Brain pericyte (primary cell): ENCODE data around the gene DSTYK.
"Not testable (repeated sequence)": the region's sequence is repeated elsewhere in the genome, so short reads cannot be mapped to it uniquely, and the experiment has no call there.

Source experiments
- DNase-seq: peaks from one replicate; pipeline ENCODE4 v3.0.0-alpha.2; 2012; ENCODE audit warnings: low read depth, low spot score

The DSTYK gene

GRCh38 chr1:205171369-205171768 is 40.1 kb downstream of the DSTYK start:
- no peak for DNase-seq

DNA sequence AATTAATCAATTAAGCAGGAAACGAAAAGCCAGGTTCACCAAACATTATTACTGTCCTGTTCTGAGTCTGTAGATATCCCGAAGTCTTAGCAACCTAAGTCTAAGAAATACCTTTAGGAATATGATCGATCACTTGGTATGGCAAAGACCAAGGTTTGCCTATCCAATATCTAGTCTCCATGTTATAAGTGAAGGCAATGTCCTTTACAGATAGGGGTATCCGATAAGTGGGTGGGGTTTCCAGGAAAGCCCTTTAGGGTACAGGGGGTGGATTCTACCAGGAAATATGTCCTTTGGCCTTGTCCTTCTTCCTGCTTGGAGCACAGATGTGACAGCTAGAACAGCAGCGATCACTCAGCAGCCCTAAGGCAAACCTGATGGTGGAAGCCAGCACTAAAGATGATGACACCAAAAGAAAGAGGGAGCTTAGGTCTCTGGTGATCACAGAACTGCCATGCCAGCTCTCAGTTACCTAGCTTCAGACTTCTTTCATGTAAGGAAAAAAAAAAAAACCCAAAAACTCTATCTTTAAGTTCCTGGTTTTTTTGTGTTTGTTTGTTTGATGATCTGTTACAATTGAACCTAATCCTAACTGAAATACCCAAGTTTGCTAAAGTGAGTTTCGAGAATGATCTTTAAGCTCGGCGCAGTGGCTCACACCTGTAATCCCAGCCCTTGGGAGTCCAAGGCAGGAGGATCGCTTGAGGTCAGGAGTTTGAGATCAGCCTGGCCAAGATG is 40.8 kb downstream of the DSTYK start:
- no peak for DNase-seq

GRCh38 chr1:205169248-205169647 is 42.3 kb downstream of the DSTYK start:
- DNase-seq, result no peak

DNA sequence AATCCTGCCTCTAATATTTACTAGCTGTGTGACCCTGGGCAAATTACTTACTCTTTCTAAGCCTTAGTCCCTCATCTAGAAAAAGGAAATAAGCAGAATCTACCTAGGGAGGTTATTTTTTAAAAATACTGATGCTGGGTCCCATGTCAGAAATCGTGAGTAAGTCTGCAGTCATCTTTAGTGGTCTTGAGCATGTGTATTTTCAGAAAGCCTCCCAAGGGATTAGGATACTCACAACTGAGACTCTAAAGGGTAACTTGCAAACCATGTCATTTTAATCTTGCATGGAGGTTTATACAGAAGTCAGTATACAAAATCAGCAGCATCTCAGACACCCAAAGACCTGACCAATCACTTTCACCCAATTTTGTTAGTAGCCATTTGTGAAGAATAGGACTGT is 43.2 kb downstream of the DSTYK start:
- no peak for DNase-seq

DNA sequence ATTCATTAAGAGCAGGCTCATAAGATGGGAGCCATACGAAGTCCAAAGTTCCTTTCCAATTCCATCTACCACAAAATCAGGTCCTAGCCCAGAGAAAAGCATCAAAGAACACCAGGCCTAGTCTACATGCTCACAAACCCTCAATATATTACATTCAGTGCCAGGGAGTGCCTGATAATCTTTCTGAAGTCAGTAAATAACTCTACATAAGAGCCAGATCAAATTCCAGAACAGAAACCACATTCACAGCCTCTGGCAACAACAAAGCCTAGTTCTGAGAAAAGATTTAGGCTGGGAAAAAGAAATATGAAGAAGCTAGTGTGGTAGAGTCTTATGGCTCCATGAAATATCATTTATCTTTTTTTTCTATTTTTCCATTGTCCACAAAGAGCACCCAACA is 49.2 kb downstream of the DSTYK start:
- DNase-seq, result no peak

GRCh38 chr1:205161076-205161475 is 50.4 kb downstream of the DSTYK start:
- no peak for DNase-seq

GRCh38 chr1:205158048-205158616 is 53.4 kb downstream of the DSTYK start:
- no peak for DNase-seq

DNA sequence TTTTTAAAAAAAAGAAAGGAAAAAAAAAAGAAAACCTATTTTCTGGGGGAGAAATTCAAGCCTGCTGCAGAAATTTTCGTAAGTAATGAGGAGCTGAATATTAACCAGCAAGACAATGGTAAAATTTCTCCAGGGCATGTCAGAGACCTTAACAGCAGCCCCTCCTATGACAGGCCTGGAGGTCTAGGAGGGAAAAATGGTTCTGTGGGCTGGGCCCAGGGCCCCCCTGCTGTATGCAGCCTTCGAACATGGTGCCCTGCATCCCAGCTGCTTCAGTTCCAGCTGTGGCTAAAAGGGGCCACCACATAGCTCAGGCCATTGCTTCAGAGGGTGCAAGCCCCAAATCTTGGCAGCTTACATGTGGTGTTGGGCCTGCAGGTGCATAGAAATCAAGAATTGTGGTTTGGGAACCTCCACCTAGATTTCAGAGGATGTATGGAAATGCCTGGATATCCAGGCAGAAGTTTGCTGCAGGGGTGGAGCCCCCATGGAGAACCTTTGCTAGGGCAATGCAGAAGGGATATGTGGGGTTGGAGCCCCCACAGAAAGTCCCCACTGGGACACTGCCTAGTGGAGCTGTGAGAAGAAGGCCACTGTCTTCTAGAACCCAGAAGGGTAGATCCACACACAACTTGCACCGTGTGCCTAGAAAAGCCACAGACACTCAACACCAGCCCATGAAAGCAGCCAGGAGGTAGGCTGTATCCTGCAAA is 55.7 kb downstream of the DSTYK start:
- DNase-seq, result not testable (repeated sequence)

DNA sequence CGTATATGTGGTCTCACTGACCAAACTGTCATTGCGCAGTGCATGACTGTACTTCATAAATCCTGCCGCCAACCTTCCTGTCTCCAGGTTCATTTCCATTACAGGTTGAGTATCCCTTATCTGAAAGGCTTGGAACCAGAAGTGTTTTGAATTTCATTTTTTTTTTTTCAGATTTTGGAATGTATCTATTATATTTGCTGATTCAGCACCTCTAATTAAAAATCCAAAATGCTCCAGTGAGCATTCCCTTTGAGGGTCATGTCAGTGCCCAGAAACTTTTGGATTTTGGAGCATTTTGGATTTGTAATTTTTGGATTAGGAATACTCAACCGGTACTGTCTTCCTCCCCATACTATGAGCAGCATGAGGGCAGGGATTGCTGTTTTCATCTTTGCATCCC is 59.0 kb downstream of the DSTYK start:
- DNase-seq, result no peak

GRCh38 chr1:205150651-205151428 is 60.7 kb downstream of the DSTYK start:
- DNase-seq, result no peak

GRCh38 chr1:205147191-205147835 is 64.2 kb downstream of the DSTYK start:
- DNase-seq, result no peak

DNA sequence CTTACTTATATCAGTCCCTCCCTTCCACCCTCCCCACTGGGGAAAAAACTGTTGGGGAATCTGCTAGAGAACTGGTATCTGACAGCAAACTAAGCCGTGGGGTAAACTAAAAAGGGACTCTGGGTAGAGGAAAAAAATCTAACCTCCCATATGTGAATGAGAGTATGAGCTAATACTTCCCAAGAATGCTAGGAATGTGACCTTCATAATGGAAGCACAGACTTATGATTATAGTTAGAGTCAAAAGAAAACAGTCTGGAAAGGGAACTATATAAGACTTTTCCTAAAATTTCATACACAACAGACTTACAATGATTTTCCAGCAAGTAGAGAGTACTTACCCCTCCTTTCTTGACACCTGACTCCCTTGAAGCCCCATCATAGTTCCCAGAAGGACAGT is 66.8 kb downstream of the DSTYK start:
- DNase-seq, result no peak

DNA sequence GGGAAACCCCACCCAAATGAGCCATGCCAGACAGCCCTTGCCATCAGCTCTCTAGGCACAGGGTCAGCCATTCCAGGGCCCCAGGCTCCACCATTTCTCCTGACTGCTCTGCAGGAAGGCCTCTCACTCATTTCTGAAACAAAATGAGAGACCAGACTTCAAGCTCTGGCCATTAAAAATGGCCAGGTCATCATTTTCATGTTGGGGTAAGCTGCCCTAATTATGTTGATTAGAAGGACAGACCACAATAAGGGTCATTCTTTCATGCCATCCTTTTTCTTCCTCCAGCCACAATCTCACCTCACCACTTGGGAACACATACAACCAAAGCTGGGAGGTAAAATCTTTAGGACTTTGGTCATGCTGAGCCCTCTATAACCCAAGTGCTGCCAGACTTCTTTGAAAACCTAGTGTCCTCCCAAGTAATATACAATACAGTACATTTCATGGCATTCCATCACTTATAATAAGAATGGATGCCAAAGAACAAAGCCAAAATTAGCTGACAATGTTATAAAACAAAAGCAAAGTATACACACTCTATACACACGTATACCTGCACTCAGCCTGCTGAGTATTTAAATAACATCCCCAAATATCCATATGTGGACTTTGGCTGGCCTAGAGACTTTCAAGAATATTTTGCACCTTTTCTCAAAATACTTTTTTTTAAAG is 67.3 kb downstream of the DSTYK start:
- no peak for DNase-seq

GRCh38 chr1:205142102-205142469 is 69.4 kb downstream of the DSTYK start:
- DNase-seq, result no peak

DNA sequence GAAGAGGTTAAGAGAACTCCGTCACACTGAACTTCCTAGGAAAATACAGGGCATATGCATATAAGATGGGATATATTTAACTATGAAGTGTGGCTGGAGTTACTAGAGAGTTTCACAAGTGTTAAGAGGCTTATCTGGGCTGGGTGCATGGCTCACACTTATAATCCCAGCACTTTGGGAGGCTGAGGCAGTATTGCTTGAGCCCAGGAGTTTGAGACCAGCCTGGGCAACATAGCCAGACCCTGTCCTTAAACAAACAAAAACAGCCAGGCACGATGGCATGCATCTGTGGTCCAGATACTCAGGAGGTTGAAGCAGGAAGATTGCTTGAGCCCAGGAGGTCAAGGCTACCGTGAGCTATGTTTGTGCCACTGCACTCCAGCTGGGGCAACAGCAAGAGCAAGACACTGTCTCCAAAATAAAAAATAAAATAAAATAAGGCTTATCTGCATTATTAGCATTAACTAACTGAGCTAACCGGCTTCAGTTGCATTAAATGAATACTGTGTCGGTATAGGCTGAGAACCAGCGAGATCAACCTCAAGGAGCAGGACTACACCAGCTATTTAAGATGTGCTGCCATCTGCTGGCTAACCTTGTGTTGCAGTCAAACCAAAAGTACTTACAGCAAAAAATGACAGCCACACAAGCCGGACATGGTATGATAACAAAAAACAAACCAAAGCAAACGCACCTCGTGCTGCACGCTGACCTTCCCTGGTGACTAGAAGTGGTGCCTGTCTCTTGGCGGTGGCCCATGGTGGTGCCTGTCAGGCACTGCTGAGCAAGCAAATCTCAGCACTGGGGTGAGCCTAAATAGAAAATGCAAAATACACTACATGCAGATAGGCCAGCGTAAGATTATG is 70.0 kb downstream of the DSTYK start:
- DNase-seq, result peak; percentile 43

DNA sequence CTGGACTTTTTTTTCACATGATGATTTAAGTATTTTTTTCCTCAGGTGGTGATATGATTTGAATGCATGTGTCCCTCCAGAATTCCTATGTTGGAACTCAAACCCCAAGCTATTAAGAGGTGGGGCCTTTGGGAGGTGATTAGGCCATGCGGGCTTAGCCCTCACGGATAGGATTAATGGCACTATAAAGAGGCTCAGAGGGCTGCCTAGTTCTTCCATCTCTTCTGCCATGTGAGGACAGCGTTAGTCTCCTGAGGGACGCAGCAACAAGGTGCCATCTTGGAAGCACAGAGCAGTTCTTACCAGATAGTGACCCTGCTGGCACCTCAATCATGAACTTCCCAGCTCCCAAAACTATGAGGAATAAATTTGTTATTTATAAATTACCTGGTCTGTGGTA is 71.4 kb downstream of the DSTYK start:
- DNase-seq, result no peak

DNA sequence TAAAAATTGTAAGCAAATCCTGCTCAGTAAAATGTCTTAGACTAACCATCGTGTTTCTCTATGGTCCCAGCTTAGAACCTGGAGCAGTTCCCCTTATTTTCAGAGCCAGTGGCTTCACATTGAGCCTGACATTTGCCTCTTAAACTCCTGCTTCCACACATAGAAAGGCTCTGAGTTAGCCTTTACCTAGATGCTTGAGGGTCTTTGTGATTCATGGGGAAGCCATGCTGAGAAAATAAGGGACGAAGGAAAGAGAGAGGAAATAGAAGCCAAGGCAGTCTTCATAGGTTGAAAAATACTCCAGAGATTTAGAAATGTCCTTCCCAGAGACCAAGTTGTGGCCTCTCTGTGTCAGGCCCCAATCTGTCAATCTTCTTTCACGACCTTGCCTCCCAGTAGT is 73.6 kb downstream of the DSTYK start:
- no peak for DNase-seq

- DNase-seq, result no peak
These were observed 78.2 kb downstream of the DSTYK start for GRCh38 chr1:205133287-205133686.

GRCh38 chr1:205129447-205130029 is 82.0 kb downstream of the DSTYK start:
- no peak for DNase-seq

DNA sequence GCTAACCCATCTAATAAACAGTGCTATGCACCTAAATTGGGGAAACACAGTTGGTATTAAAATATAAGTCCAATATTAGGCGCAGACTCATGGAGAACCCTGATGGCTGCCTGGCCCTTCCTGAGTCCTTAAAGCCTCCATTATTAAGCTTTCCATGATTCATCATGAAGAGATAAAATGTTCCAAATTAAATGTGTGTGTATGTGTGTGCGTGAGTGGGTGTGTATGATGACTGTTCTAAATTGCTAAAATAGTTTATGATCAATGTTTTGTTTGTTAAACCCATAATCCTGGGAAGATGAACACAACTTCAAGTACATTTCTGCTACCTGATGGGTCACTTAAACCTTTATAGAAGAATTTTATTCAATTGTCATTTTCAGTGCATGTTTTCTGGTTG is 83.5 kb downstream of the DSTYK start:
- no peak for DNase-seq
